Esophagus squamous epithelium (tissue), 4 donors: ENCODE results near the gene ITM2C.

Experiments
- POLR2A ChIP-seq, 4 donors: fragments of 450-650 bp; IDR thresholded peaks; one replicate each; pipeline ENCODE4 v1.6.1; 2017; ENCODE audit warnings: antibody characterized with exemption in 4 of 4, mild to moderate bottlenecking in 4 of 4, moderate library complexity in 3 of 4
- TF ChIP-seq, protein P1 (sequence below), 6 experiments: fragments of 450-650 bp in 4 of 6; fragments of 200-600 bp in 2 of 6; sonication (generic) in 2 of 6; IDR thresholded peaks; one replicate each; pipeline ENCODE4 v1.5.1; 2016 to 2019; ENCODE audit warnings: antibody characterized with exemption in 6 of 6, mild to moderate bottlenecking in 4 of 6, moderate library complexity in 4 of 6

DNA sequence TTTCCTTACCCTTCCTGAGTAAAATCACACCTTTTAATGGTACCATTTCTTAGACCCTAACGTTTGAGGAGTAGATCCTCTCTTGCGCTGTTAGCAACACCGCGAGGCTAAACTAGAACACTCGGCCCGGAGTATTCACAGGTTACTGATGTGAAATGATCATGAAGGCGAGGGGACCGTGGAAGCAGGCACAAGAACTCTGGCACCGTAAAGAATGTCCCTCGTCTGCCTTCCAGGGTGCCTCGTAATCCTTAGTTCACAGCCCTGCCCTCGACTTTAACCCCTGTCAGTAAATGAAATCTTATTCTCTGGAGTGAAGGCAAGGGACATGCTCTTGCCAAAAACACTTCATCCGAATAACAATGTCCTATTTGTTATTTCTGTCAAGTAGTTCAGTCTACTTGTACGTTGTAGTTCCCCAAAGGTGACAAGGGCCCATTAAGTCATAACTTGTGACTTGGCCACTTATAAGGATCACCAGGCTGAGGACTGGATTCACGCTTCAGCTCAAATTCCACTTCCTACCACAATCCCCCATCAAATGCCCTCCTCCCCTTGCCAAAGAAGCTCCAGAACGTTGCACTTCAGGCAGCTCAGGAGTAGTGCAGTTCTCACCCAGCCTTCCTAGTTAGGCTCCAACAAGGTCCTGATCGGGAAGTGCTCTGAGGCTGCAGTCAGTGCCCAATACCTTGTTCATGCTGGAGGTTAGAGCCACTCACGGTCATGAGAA lies 43.3 kb upstream of the ITM2C start:
- TF ChIP-seq, protein P1, sequence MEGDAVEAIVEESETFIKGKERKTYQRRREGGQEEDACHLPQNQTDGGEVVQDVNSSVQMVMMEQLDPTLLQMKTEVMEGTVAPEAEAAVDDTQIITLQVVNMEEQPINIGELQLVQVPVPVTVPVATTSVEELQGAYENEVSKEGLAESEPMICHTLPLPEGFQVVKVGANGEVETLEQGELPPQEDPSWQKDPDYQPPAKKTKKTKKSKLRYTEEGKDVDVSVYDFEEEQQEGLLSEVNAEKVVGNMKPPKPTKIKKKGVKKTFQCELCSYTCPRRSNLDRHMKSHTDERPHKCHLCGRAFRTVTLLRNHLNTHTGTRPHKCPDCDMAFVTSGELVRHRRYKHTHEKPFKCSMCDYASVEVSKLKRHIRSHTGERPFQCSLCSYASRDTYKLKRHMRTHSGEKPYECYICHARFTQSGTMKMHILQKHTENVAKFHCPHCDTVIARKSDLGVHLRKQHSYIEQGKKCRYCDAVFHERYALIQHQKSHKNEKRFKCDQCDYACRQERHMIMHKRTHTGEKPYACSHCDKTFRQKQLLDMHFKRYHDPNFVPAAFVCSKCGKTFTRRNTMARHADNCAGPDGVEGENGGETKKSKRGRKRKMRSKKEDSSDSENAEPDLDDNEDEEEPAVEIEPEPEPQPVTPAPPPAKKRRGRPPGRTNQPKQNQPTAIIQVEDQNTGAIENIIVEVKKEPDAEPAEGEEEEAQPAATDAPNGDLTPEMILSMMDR (IDR thresholded peaks at IDR 0.05): no peak
- TF ChIP-seq POLR2A (IDR thresholded peaks at IDR 0.05): no peak
